HepG2 (cell line): ENCODE results near the gene TNRC18. TPM values are rescaled to one million over a fixed set of nuclear protein-coding genes. Genes with fewer than 3 reads are reported as not detected.

Experiments
- BCLAF1 ChIP-seq: fragments of 450-650 bp; IDR thresholded peaks from 2 replicates; pipeline ENCODE4 v1.6.1; 2017; ENCODE audit warnings: mild to moderate bottlenecking
- DMAP1 ChIP-seq: IDR thresholded peaks from 2 replicates; pipeline ENCODE4 v1.6.1; 2016
- FOXA1 ChIP-seq, 2 experiments: fragments of 450-650 bp in 1 of 2; sonication (generic) in 1 of 2; formaldehyde crosslinking in 1 of 2; IDR thresholded peaks; 2 replicates each; pipeline versions ENCODE4 v1.4.0 to v1.6.1; 2016 to 2020; ENCODE audit warnings: missing genetic modification reagents in 1 of 2
- HOXA3 ChIP-seq: sonication (generic); formaldehyde crosslinking; IDR thresholded peaks from 2 replicates; pipeline ENCODE4 v1.5.0; 2020; ENCODE audit warnings: missing genetic modification reagents
- LCORL ChIP-seq, 2 experiments: fragments of 450-650 bp in 1 of 2; sonication (generic) in 1 of 2; formaldehyde crosslinking in 1 of 2; IDR thresholded peaks; 2 replicates each; pipeline versions ENCODE4 v1.5.0 to v1.6.1; 2017 to 2020; ENCODE audit warnings: antibody characterized with exemption in 1 of 2, missing genetic modification reagents in 1 of 2
- NR1H2 ChIP-seq: sonication (generic); formaldehyde crosslinking; IDR thresholded peaks from 2 replicates; pipeline ENCODE4 v1.8.1; 2022; ENCODE audit warnings: low read depth, missing genetic modification reagents, borderline replicate concordance
- PHB2 ChIP-seq: fragments of 450-650 bp; IDR thresholded peaks from 2 replicates; pipeline ENCODE4 v1.6.1; 2018; ENCODE audit not compliant: partially characterized antibody
- PLRG1 ChIP-seq: fragments of 450-650 bp; conservative IDR thresholded peaks from 2 replicates; pipeline ENCODE4 v1.6.1; 2016
- POLR2AphosphoS2 ChIP-seq: IDR thresholded peaks from 2 replicates; pipeline ENCODE4 v1.6.1; 2011; ENCODE audit warnings: low read depth, low read length, improper control_type of control experiment
- PRPF4 ChIP-seq: fragments of 200-400 bp; formaldehyde crosslinking; IDR thresholded peaks from 2 replicates; pipeline ENCODE4 v1.6.1; 2016; ENCODE audit warnings: low read length, low read depth; ENCODE audit not compliant: poor library complexity, severe bottlenecking
- PTBP1 ChIP-seq: fragments of 200-400 bp; formaldehyde crosslinking; IDR thresholded peaks from 2 replicates; pipeline ENCODE4 v1.6.1; 2018; ENCODE audit warnings: low read length, low read depth; ENCODE audit not compliant: poor library complexity, severe bottlenecking
- RARG ChIP-seq: sonication (generic); formaldehyde crosslinking; IDR thresholded peaks from 2 replicates; pipeline ENCODE4 v1.4.0; 2020; ENCODE audit warnings: low read depth, mild to moderate bottlenecking, missing genetic modification reagents
- RBM22 ChIP-seq: fragments of 200-400 bp; formaldehyde crosslinking; optimal IDR thresholded peaks from 2 replicates; pipeline ENCODE3; 2017; ENCODE audit warnings: mild to moderate bottlenecking, low read length, moderate library complexity
- ZBTB7B ChIP-seq: sonication (generic); formaldehyde crosslinking; IDR thresholded peaks from 2 replicates; pipeline ENCODE4 v1.4.0; 2020; ENCODE audit warnings: missing genetic modification reagents
- ZNF232 ChIP-seq: sonication (generic); formaldehyde crosslinking; IDR thresholded peaks from 2 replicates; pipeline ENCODE4 v1.4.0; 2020; ENCODE audit warnings: missing genetic modification reagents, borderline replicate concordance
- ZNF256 ChIP-seq: sonication (generic); formaldehyde crosslinking; conservative IDR thresholded peaks from 2 replicates; pipeline ENCODE4 v1.4.0; 2020; ENCODE audit warnings: missing genetic modification reagents
- ZNF432 ChIP-seq: sonication (generic); formaldehyde crosslinking; IDR thresholded peaks from 2 replicates; pipeline ENCODE4 v1.5.0; 2020; ENCODE audit warnings: missing genetic modification reagents, mild to moderate bottlenecking, borderline replicate concordance
- ZNF557 ChIP-seq: sonication (generic); formaldehyde crosslinking; IDR thresholded peaks from 2 replicates; pipeline ENCODE4 v1.4.0; 2020; ENCODE audit warnings: missing genetic modification reagents
- ZNF577 ChIP-seq: sonication (generic); formaldehyde crosslinking; IDR thresholded peaks from 2 replicates; pipeline ENCODE4 v1.4.0; 2020; ENCODE audit warnings: mild to moderate bottlenecking, low read depth, missing genetic modification reagents, borderline replicate concordance
- ZNF703 ChIP-seq: sonication (generic); formaldehyde crosslinking; IDR thresholded peaks from 2 replicates; pipeline ENCODE4 v1.5.1; 2020; ENCODE audit warnings: missing genetic modification reagents, mild to moderate bottlenecking, moderate library complexity, borderline replicate concordance
- ZNF775 ChIP-seq: sonication (generic); formaldehyde crosslinking; IDR thresholded peaks from 2 replicates; pipeline ENCODE4 v1.4.0; 2020; ENCODE audit warnings: missing genetic modification reagents, mild to moderate bottlenecking, moderate library complexity, borderline replicate concordance
- polyA plus RNA-seq, 8 experiments: library from polyadenylated mRNA; depleted of rRNA in 3 of 8; stranded (reverse) in 7 of 8; unstranded in 1 of 8; fragments of >200 nt; fragmentation: Illumina TruSeq in 4 of 8; extraction: Trizol in 4 of 8; gene quantifications; 2 replicates each; pipeline versions ENCODE4 v1.2.1 to v1.2.3, GENCODE V29; 2011 to 2016; ENCODE audit warnings: low read depth in 4 of 8, missing spikeins in 1 of 8, mixed read lengths in 1 of 8; ENCODE audit not compliant: insufficient read depth in 1 of 8
- total RNA-seq, 5 experiments: library from RNA; depleted of rRNA; stranded (reverse); fragments of >200 nt; fragmentation: Illumina TruSeq; extraction: Trizol; gene quantifications; 2 replicates each; pipeline ENCODE4 v1.2.3, GENCODE V29; 2016; ENCODE audit warnings: low read depth in 1 of 5
- TF ChIP-seq, protein P1 (sequence below): sonication (generic); formaldehyde crosslinking; IDR thresholded peaks from 2 replicates; pipeline ENCODE4 v1.5.1; 2020; ENCODE audit warnings: missing genetic modification reagents, mild to moderate bottlenecking, borderline replicate concordance
- TF ChIP-seq, protein P2 (sequence below): sonication (generic); formaldehyde crosslinking; conservative IDR thresholded peaks from 2 replicates; pipeline ENCODE4 v1.4.0; 2020; ENCODE audit warnings: missing genetic modification reagents
- TF ChIP-seq, protein P3 (sequence below): sonication (generic); formaldehyde crosslinking; IDR thresholded peaks from 2 replicates; pipeline ENCODE4 v1.4.0; 2020; ENCODE audit warnings: mild to moderate bottlenecking, missing genetic modification reagents

Gene TNRC18
- total and polyA plus RNA-seq, 2 of the 13 experiments (the other 11 are each of a cell fraction or from before 2014, with no cell fraction given), result 11.7 to 17.4 TPM

- no peak for TF ChIP-seq ZNF232
- no peak for TF ChIP-seq ZNF256
- no peak for TF ChIP-seq BCLAF1
- TF ChIP-seq, protein P1, sequence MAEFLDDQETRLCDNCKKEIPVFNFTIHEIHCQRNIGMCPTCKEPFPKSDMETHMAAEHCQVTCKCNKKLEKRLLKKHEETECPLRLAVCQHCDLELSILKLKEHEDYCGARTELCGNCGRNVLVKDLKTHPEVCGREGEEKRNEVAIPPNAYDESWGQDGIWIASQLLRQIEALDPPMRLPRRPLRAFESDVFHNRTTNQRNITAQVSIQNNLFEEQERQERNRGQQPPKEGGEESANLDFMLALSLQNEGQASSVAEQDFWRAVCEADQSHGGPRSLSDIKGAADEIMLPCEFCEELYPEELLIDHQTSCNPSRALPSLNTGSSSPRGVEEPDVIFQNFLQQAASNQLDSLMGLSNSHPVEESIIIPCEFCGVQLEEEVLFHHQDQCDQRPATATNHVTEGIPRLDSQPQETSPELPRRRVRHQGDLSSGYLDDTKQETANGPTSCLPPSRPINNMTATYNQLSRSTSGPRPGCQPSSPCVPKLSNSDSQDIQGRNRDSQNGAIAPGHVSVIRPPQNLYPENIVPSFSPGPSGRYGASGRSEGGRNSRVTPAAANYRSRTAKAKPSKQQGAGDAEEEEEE, result no peak; the same call in 1 of the 2 replicates
- TF ChIP-seq PLRG1, result no peak
- no peak for TF ChIP-seq RBM22
- TF ChIP-seq RARG (CRISPR knock-in tag), result no peak
- no peak for TF ChIP-seq LCORL (IDR thresholded peaks at IDR 0.05)
- peak; percentile 80 for TF ChIP-seq LCORL (CRISPR knock-in tag; IDR thresholded peaks at IDR 0.05)
- TF ChIP-seq, protein P2, sequence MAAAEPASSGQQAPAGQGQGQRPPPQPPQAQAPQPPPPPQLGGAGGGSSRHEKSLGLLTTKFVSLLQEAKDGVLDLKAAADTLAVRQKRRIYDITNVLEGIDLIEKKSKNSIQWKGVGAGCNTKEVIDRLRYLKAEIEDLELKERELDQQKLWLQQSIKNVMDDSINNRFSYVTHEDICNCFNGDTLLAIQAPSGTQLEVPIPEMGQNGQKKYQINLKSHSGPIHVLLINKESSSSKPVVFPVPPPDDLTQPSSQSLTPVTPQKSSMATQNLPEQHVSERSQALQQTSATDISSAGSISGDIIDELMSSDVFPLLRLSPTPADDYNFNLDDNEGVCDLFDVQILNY (CRISPR knock-in tag), result no peak
- no peak for TF ChIP-seq ZNF703 (CRISPR knock-in tag)
- TF ChIP-seq PHB2, result no peak
- no peak for TF ChIP-seq PRPF4
- TF ChIP-seq PTBP1, result no peak
- TF ChIP-seq ZNF432 (CRISPR knock-in tag), result no peak
- TF ChIP-seq, protein P3, sequence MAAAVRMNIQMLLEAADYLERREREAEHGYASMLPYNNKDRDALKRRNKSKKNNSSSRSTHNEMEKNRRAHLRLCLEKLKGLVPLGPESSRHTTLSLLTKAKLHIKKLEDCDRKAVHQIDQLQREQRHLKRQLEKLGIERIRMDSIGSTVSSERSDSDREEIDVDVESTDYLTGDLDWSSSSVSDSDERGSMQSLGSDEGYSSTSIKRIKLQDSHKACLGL, result no peak; the same call in 1 of the 2 replicates
- TF ChIP-seq DMAP1 (CRISPR knock-in tag), result peak; percentile 34; the same call in 1 of the 2 replicates
- TF ChIP-seq ZNF577 (CRISPR knock-in tag), result no peak
- 0 out of 2 replicates have a peak, but pooled peaks have one; percentile 24 for TF ChIP-seq ZNF775
- no peak for TF ChIP-seq ZNF557 (CRISPR knock-in tag)
- no peak for TF ChIP-seq FOXA1 (IDR thresholded peaks at IDR 0.05)
- TF ChIP-seq FOXA1 (CRISPR knock-in tag; IDR thresholded peaks at IDR 0.05), result peak; percentile 76
- no peak for TF ChIP-seq NR1H2 (CRISPR knock-in tag)
- no peak for TF ChIP-seq POLR2AphosphoS2
- TF ChIP-seq HOXA3 (CRISPR knock-in tag), result no peak; the same call in 1 of the 2 replicates
- TF ChIP-seq ZBTB7B, result peak; percentile 86
Measured at GRCh38 chr7:5284304-5285281, 139.0 kb downstream of the TNRC18 start (continued).
